ENCODE data around the gene R3HDM2. TPM values are rescaled to one million over a fixed set of nuclear protein-coding genes. Genes with fewer than 3 reads are reported as not detected.
A peak's percentile ranks its signal among the peaks of the same experiment; 100 is the strongest.

R3HDM2 gene
- polyA plus RNA-seq, 1 experiment = 20.0 TPM

GRCh38 chr12:57456737-57457490, 26.1 kb upstream of the R3HDM2 start:
- CTCF ChIA-PET = interaction anchor here (0.9 to 5.7 kb wide), 5 partner anchors 9 to 149 kb away, joined by 3 to 294 read pairs (median 4); no protein-coding TSS in a partner anchor
- no peak overlapping the region for H3K4me3 ChIP-seq (ENCODE audit: low read depth, low read length)

GRCh38 chr12:57456145-57456700, 25.4 kb upstream of the R3HDM2 start:
- no peak overlapping the region for H3K27ac ChIP-seq (ENCODE audit: low read depth, low read length)
- peak; percentile 61 for TF ChIP-seq CTCF (IDR thresholded peaks at IDR 0.05; ENCODE audit: low read depth, low read length)
- CTCF ChIA-PET = interaction anchor here (0.7 to 5.7 kb wide), 10 partner anchors 10 to 242 kb away, joined by 3 to 294 read pairs (median 4); partner anchors contain the start of gene STAC3
- H3K27me3 ChIP-seq (ENCODE audit: control insufficient read depth, insufficient read depth, low read length) = no peaks in the 10 kb centered on the region
- H3K4me3 ChIP-seq (ENCODE audit: low read depth, low read length) = peak overlapping the region; percentile 44
- no peaks in the 10 kb centered on the region for H3K9me3 ChIP-seq (ENCODE audit: control insufficient read depth, insufficient read depth, low read length)
- POLR2A ChIA-PET = no interaction called here
- no peak for DNase-seq (ENCODE audit: low read depth, low spot score)

More at GRCh38 chr12:57456737-57457490, 26.1 kb upstream of the R3HDM2 start:
- Histone ChIP-seq H3K27ac (ENCODE audit: low read depth, low read length) (no peak overlapping the region), H3K9me3 (ENCODE audit: control insufficient read depth, insufficient read depth, low read length) (no peaks in the 10 kb centered on the region), H3K27me3 (ENCODE audit: control insufficient read depth, insufficient read depth, low read length) (no peaks in the 10 kb centered on the region)
- POLR2A ChIA-PET = no interaction called here
- DNase-seq (ENCODE audit: low read depth, low spot score) = no peak
- no peak for TF ChIP-seq CTCF (IDR thresholded peaks at IDR 0.05; ENCODE audit: low read depth, low read length)

- no peaks in the 10 kb centered on the region for H3K27me3 ChIP-seq (ENCODE audit: control insufficient read depth, insufficient read depth, low read length)
- POLR2A ChIA-PET = interaction anchor here (0.7 kb wide), 1 partner anchor 115 kb away, joined by 7 read pairs; no protein-coding TSS in a partner anchor
- peak overlapping the region; percentile 39 for H3K27ac ChIP-seq (ENCODE audit: low read depth, low read length)
- CTCF ChIA-PET = interaction anchor here (0.6 to 5.7 kb wide), 13 partner anchors 11 to 241 kb away, joined by 3 to 294 read pairs (median 4); partner anchors contain the start of gene STAC3
- no peak for DNase-seq (ENCODE audit: low read depth, low spot score)
- H3K4me3 ChIP-seq (ENCODE audit: low read depth, low read length) = peak overlapping the region; percentile 44
- H3K9me3 ChIP-seq (ENCODE audit: control insufficient read depth, insufficient read depth, low read length) = no peaks in the 10 kb centered on the region
- no peak for TF ChIP-seq CTCF (IDR thresholded peaks at IDR 0.05; ENCODE audit: low read depth, low read length)
Measured at GRCh38 chr12:57455374-57456144, 24.7 kb upstream of the R3HDM2 start.

GRCh38 chr12:57454566-57455373, 23.9 kb upstream of the R3HDM2 start, which contains the start of gene INHBE:
INHBE (plus strand) TSS chr12:57455307; CDS start chr12:57455537, 230 bp downstream.
- POLR2A ChIA-PET = interaction anchor here (0.7 kb wide), 1 partner anchor 114 kb away, joined by 7 read pairs; no protein-coding TSS in a partner anchor
- Histone ChIP-seq H3K27ac (ENCODE audit: low read depth, low read length) (peak within 1 kb of the TSS; percentile 98), H3K27me3 (ENCODE audit: control insufficient read depth, insufficient read depth, low read length) (no peaks in the 10 kb centered on the region), H3K9me3 (ENCODE audit: control insufficient read depth, insufficient read depth, low read length) (no peaks in the 10 kb centered on the region; the same call in 1 of the 2 replicates), H3K4me3 (ENCODE audit: low read depth, low read length) (peak within 1 kb of the TSS; percentile 44)
- DNase-seq (ENCODE audit: low read depth, low spot score) = peak; percentile 94
- no peak for TF ChIP-seq CTCF (IDR thresholded peaks at IDR 0.05; ENCODE audit: low read depth, low read length)
- CTCF ChIA-PET = interaction anchor here (0.6 to 5.7 kb wide), 11 partner anchors 45 to 241 kb away, joined by 3 to 294 read pairs (median 5); no protein-coding TSS in a partner anchor
